Neural cell (in vitro differentiated cells): ENCODE data around the gene RSPH1. TPM values are rescaled to one million over a fixed set of nuclear protein-coding genes. Genes with fewer than 3 reads are reported as not detected.

ENCODE experiments used
- H2AFZ ChIP-seq: fragments of 200-600, 300-800 bp; sonication (generic), shearing (Covaris generic); 2 replicates; pipeline ENCODE4 v1.6.0; 2014; ENCODE audit warnings: low read depth, mild to moderate bottlenecking, antibody characterized with exemption, low read length, moderate library complexity
- H3F3A ChIP-seq: fragments of 200-600 bp; shearing (Covaris generic); 2 replicates; pipeline ENCODE4 v1.6.1; 2016; ENCODE audit warnings: mild to moderate bottlenecking, moderate library complexity, mixed read lengths, antibody characterized with exemption, low read length; ENCODE audit not compliant: insufficient read depth, poor library complexity, severe bottlenecking
- H3K27ac ChIP-seq: fragments of 200-600, 300-800 bp; sonication (generic), shearing (Covaris generic); 2 replicates; pipeline ENCODE4 v1.5.1; 2014; ENCODE audit warnings: mild to moderate bottlenecking, low read length, moderate library complexity
- H3K27me3 ChIP-seq: fragments of 300-800, 200-600 bp; sonication (generic), shearing (Covaris generic); 2 replicates; pipeline ENCODE4 v1.6.0; 2014; ENCODE audit warnings: mild to moderate bottlenecking, low read depth, low read length, moderate library complexity; ENCODE audit not compliant: insufficient read depth
- H3K36me3 ChIP-seq: fragments of 300-800, 200-600 bp; sonication (generic), shearing (Covaris generic); 2 replicates; pipeline ENCODE4 v1.5.1; 2014; ENCODE audit warnings: mild to moderate bottlenecking, antibody characterized with exemption, low read length, moderate library complexity; ENCODE audit not compliant: insufficient read depth
- H3K4me2 ChIP-seq: fragments of 300-800, 200-600 bp; sonication (generic), shearing (Covaris generic); 2 replicates; pipeline ENCODE4 v1.6.0; 2014; ENCODE audit warnings: mild to moderate bottlenecking, low read length
- H3K4me3 ChIP-seq: fragments of 300-800, 200-600 bp; sonication (generic), shearing (Covaris generic); 2 replicates; pipeline ENCODE4 v1.5.1; 2014; ENCODE audit warnings: mild to moderate bottlenecking, low read length, moderate library complexity
- H3K79me2 ChIP-seq: fragments of 200-600 bp; shearing (Covaris generic); replicated peaks from 2 replicates; pipeline ENCODE4 v1.6.0; 2014; ENCODE audit warnings: mild to moderate bottlenecking, low read length, moderate library complexity; ENCODE audit not compliant: insufficient read depth
- H3K9ac ChIP-seq: fragments of 300-800, 200-600 bp; sonication (generic), shearing (Covaris generic); 2 replicates; pipeline ENCODE4 v1.6.1; 2016; ENCODE audit warnings: mild to moderate bottlenecking, low read length, mixed read lengths
- H3K9me2 ChIP-seq: fragments of 200-600 bp; shearing (Covaris generic); 2 replicates; pipeline ENCODE4 v1.6.1; 2016; ENCODE audit warnings: mild to moderate bottlenecking, low read length, mixed read lengths; ENCODE audit not compliant: insufficient read depth
- H3K9me3 ChIP-seq: fragments of 200-600, 300-800 bp; sonication (generic), shearing (Covaris generic); 2 replicates; pipeline ENCODE4 v1.6.1; 2016; ENCODE audit warnings: mild to moderate bottlenecking, mixed run types, low read length, moderate library complexity, mixed read lengths
- H4K20me1 ChIP-seq: fragments of 200-600 bp; shearing (Covaris generic); 2 replicates; pipeline ENCODE4 v1.6.1; 2016; ENCODE audit warnings: mild to moderate bottlenecking, mixed run types; ENCODE audit not compliant: insufficient read depth
- EP300 ChIP-seq: fragments of 450-650 bp; conservative IDR thresholded peaks from 2 replicates; pipeline ENCODE4 v1.6.1; 2014; ENCODE audit warnings: antibody characterized with exemption, mild to moderate bottlenecking, moderate library complexity; ENCODE audit not compliant: poor library complexity, severe bottlenecking
- EZH2 ChIP-seq: fragments of 200-600, 300-800 bp; shearing (Covaris generic), sonication (generic); IDR thresholded peaks from 2 replicates; pipeline ENCODE4 v1.6.1; 2014; ENCODE audit warnings: antibody characterized with exemption, low read length, borderline replicate concordance, mild to moderate bottlenecking; ENCODE audit not compliant: insufficient read depth, poor library complexity, severe bottlenecking
- MXI1 ChIP-seq: fragments of 450-650 bp; conservative IDR thresholded peaks from 2 replicates; pipeline ENCODE4 v1.6.1; 2014; ENCODE audit warnings: antibody characterized with exemption, mild to moderate bottlenecking; ENCODE audit not compliant: poor library complexity, severe bottlenecking
- POLR2AphosphoS5 ChIP-seq: IDR thresholded peaks from 2 replicates; pipeline ENCODE4 v1.6.1; 2012
- RAD21 ChIP-seq: fragments of 450-650 bp; conservative IDR thresholded peaks from 2 replicates; pipeline ENCODE4 v1.6.1; 2014; ENCODE audit warnings: antibody characterized with exemption, mild to moderate bottlenecking, moderate library complexity
- SMC3 ChIP-seq: fragments of 450-650 bp; conservative IDR thresholded peaks from 2 replicates; pipeline ENCODE4 v1.6.1; 2014; ENCODE audit warnings: antibody characterized with exemption, mild to moderate bottlenecking, moderate library complexity; ENCODE audit not compliant: poor library complexity
- TAF1 ChIP-seq: IDR thresholded peaks from 2 replicates; pipeline ENCODE4 v1.6.1; 2012; ENCODE audit warnings: low read depth
- polyA plus RNA-seq: library from polyadenylated mRNA; depleted of rRNA; stranded (reverse); fragments of >200 nt; gene quantifications from 2 replicates; pipeline ENCODE4 v1.2.3, GENCODE V29; 2014
- TF ChIP-seq, protein P1 (sequence below): fragments of 450-650 bp; IDR thresholded peaks from 2 replicates; pipeline ENCODE4 v1.5.1; 2014; ENCODE audit warnings: antibody characterized with exemption, mild to moderate bottlenecking, moderate library complexity; ENCODE audit not compliant: poor library complexity, severe bottlenecking
- TF ChIP-seq, protein P2 (sequence below): IDR thresholded peaks from 2 replicates; pipeline ENCODE4 v1.6.1; 2012; ENCODE audit warnings: borderline replicate concordance

The RSPH1 gene
- polyA plus RNA-seq, 1 donor from 2014 or later = 1.3 TPM

DNA sequence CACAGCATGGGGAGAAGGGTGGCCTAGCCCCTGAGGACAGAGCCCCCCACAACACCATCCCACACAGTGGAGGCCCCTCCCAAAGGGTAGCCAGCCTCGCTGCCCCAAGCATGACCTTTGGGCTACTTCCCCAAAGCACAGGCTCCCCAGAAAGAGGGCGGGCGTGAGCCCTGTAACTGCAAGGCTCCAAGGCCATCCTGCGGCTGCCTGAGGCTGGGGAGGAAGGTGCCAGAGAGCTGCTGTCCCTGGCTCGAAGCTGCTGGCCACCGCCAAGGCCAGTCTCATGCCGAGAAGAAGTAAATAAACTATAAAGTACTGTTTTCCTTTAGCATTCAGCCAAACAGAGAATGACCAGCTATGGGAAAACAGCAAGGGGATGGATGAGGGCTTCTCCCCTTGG lies 64.8 kb downstream of the RSPH1 start:
- H3K27me3 ChIP-seq = no peaks in the 10 kb centered on the region
- no peak overlapping the region for H2AFZ ChIP-seq
- H3K36me3 ChIP-seq = no peaks in the 10 kb centered on the region
- no peak for TF ChIP-seq TAF1
- no peaks in the 10 kb centered on the region for H3K79me2 ChIP-seq
- no peak overlapping the region for H3K9ac ChIP-seq
- no peaks in the 10 kb centered on the region for H3K9me2 ChIP-seq
- H3K4me2 ChIP-seq = no peak overlapping the region
- no peak overlapping the region for H3K4me3 ChIP-seq
- H4K20me1 ChIP-seq = no peaks in the 10 kb centered on the region
- no peaks in the 10 kb centered on the region for H3F3A ChIP-seq
- H3K27ac ChIP-seq = no peak overlapping the region
- H3K9me3 ChIP-seq = peaks cover 12% of the 10 kb centered on the region

GRCh38 chr21:42430521-42430920 lies 65.5 kb downstream of the RSPH1 start:
- Histone ChIP-seq H3K4me2 (no peak overlapping the region), H3K9me2 (no peaks in the 10 kb centered on the region), H2AFZ (no peak overlapping the region), H3K4me3 (no peak overlapping the region), H3K27ac (no peak overlapping the region), H3K9ac (no peak overlapping the region), H3F3A (no peaks in the 10 kb centered on the region), H3K27me3 (no peaks in the 10 kb centered on the region), H3K79me2 (no peaks in the 10 kb centered on the region), H3K36me3 (no peaks in the 10 kb centered on the region), H4K20me1 (no peaks in the 10 kb centered on the region), H3K9me3 (peaks cover 12% of the 10 kb centered on the region)
- TF ChIP-seq, protein P1, sequence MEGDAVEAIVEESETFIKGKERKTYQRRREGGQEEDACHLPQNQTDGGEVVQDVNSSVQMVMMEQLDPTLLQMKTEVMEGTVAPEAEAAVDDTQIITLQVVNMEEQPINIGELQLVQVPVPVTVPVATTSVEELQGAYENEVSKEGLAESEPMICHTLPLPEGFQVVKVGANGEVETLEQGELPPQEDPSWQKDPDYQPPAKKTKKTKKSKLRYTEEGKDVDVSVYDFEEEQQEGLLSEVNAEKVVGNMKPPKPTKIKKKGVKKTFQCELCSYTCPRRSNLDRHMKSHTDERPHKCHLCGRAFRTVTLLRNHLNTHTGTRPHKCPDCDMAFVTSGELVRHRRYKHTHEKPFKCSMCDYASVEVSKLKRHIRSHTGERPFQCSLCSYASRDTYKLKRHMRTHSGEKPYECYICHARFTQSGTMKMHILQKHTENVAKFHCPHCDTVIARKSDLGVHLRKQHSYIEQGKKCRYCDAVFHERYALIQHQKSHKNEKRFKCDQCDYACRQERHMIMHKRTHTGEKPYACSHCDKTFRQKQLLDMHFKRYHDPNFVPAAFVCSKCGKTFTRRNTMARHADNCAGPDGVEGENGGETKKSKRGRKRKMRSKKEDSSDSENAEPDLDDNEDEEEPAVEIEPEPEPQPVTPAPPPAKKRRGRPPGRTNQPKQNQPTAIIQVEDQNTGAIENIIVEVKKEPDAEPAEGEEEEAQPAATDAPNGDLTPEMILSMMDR = no peak
- no peak for TF ChIP-seq RAD21
- no peak for TF ChIP-seq MXI1
- TF ChIP-seq, protein P2, sequence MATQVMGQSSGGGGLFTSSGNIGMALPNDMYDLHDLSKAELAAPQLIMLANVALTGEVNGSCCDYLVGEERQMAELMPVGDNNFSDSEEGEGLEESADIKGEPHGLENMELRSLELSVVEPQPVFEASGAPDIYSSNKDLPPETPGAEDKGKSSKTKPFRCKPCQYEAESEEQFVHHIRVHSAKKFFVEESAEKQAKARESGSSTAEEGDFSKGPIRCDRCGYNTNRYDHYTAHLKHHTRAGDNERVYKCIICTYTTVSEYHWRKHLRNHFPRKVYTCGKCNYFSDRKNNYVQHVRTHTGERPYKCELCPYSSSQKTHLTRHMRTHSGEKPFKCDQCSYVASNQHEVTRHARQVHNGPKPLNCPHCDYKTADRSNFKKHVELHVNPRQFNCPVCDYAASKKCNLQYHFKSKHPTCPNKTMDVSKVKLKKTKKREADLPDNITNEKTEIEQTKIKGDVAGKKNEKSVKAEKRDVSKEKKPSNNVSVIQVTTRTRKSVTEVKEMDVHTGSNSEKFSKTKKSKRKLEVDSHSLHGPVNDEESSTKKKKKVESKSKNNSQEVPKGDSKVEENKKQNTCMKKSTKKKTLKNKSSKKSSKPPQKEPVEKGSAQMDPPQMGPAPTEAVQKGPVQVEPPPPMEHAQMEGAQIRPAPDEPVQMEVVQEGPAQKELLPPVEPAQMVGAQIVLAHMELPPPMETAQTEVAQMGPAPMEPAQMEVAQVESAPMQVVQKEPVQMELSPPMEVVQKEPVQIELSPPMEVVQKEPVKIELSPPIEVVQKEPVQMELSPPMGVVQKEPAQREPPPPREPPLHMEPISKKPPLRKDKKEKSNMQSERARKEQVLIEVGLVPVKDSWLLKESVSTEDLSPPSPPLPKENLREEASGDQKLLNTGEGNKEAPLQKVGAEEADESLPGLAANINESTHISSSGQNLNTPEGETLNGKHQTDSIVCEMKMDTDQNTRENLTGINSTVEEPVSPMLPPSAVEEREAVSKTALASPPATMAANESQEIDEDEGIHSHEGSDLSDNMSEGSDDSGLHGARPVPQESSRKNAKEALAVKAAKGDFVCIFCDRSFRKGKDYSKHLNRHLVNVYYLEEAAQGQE = no peak
- TF ChIP-seq SMC3 = no peak
- no peak for TF ChIP-seq POLR2AphosphoS5
- TF ChIP-seq EZH2 = no peak
- no peak for TF ChIP-seq EP300
- no peak for TF ChIP-seq TAF1

- no peaks in the 10 kb centered on the region for H3K79me2 ChIP-seq
- H2AFZ ChIP-seq = no peak overlapping the region
- no peak overlapping the region for H3K4me2 ChIP-seq
- no peak overlapping the region for H3K4me3 ChIP-seq
- no peak for TF ChIP-seq RAD21
- TF ChIP-seq SMC3 = no peak
- no peak for TF ChIP-seq EP300
- TF ChIP-seq MXI1 = no peak
- TF ChIP-seq POLR2AphosphoS5 = no peak
- no peak for TF ChIP-seq TAF1
- no peak for TF ChIP-seq EZH2
- TF ChIP-seq, protein P2 = no peak
- TF ChIP-seq, protein P1 = no peak
- no peaks in the 10 kb centered on the region for H3K36me3 ChIP-seq
- peaks cover 12% of the 10 kb centered on the region for H3K9me3 ChIP-seq
- no peaks in the 10 kb centered on the region for H4K20me1 ChIP-seq
- no peaks in the 10 kb centered on the region for H3F3A ChIP-seq
- H3K9ac ChIP-seq = no peak overlapping the region
- H3K27me3 ChIP-seq = no peaks in the 10 kb centered on the region
- H3K9me2 ChIP-seq = no peaks in the 10 kb centered on the region
- no peak overlapping the region for H3K27ac ChIP-seq
Measured at GRCh38 chr21:42429856-42430255, 66.2 kb downstream of the RSPH1 start.
